Fibroblast of the aortic adventitia (primary cell): ENCODE results near the gene TCERG1L. TPM values are rescaled to one million over a fixed set of nuclear protein-coding genes. Genes with fewer than 3 reads are reported as not detected.

ENCODE experiments used
- DNase-seq: peaks from one replicate; pipeline ENCODE4 v3.0.0-alpha.2; 2010; ENCODE audit warnings: low read depth
- H3K4me3 ChIP-seq: 2 replicates; pipeline ENCODE4 v1.5.1; 2011; ENCODE audit warnings: low read depth, mild to moderate bottlenecking, control low read depth, low read length, moderate library complexity
- total RNA-seq: library from RNA; depleted of rRNA; stranded (reverse); fragments of >200 nt; gene quantifications from 2 replicates; pipeline ENCODE4 v1.2.3, GENCODE V29; 2012; ENCODE audit warnings: low replicate concordance
- TF ChIP-seq, protein P1 (sequence below): IDR thresholded peaks from 2 replicates; pipeline ENCODE4 v1.5.1; 2011; ENCODE audit warnings: mild to moderate bottlenecking, low read length, control low read depth, inconsistent platforms; ENCODE audit not compliant: insufficient read depth

Gene TCERG1L
- total RNA-seq, 1 donor: not detected

DNA sequence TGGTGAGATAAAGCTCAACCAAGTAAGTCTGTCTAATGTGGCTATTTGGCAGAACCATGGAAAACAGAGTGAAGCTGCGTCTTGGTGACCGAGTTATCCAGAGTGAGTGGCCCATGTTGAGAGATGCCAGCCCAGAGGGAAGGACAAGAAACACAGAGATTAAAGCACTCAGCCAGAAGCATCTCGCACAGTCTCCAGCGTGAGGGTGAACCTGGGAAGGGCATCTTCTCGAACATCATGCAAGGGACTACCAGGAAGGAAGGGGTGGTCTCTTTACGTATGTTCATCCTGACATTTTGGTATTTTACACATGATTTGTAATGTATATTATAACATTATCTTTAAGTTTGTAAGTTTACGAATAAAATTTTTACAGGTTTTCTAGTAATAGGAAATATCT, 146.4 kb downstream of the TCERG1L start:
- TF ChIP-seq, protein P1, sequence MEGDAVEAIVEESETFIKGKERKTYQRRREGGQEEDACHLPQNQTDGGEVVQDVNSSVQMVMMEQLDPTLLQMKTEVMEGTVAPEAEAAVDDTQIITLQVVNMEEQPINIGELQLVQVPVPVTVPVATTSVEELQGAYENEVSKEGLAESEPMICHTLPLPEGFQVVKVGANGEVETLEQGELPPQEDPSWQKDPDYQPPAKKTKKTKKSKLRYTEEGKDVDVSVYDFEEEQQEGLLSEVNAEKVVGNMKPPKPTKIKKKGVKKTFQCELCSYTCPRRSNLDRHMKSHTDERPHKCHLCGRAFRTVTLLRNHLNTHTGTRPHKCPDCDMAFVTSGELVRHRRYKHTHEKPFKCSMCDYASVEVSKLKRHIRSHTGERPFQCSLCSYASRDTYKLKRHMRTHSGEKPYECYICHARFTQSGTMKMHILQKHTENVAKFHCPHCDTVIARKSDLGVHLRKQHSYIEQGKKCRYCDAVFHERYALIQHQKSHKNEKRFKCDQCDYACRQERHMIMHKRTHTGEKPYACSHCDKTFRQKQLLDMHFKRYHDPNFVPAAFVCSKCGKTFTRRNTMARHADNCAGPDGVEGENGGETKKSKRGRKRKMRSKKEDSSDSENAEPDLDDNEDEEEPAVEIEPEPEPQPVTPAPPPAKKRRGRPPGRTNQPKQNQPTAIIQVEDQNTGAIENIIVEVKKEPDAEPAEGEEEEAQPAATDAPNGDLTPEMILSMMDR: no peak
- DNase-seq: no peak
- H3K4me3 ChIP-seq: no peak overlapping the region

DNA sequence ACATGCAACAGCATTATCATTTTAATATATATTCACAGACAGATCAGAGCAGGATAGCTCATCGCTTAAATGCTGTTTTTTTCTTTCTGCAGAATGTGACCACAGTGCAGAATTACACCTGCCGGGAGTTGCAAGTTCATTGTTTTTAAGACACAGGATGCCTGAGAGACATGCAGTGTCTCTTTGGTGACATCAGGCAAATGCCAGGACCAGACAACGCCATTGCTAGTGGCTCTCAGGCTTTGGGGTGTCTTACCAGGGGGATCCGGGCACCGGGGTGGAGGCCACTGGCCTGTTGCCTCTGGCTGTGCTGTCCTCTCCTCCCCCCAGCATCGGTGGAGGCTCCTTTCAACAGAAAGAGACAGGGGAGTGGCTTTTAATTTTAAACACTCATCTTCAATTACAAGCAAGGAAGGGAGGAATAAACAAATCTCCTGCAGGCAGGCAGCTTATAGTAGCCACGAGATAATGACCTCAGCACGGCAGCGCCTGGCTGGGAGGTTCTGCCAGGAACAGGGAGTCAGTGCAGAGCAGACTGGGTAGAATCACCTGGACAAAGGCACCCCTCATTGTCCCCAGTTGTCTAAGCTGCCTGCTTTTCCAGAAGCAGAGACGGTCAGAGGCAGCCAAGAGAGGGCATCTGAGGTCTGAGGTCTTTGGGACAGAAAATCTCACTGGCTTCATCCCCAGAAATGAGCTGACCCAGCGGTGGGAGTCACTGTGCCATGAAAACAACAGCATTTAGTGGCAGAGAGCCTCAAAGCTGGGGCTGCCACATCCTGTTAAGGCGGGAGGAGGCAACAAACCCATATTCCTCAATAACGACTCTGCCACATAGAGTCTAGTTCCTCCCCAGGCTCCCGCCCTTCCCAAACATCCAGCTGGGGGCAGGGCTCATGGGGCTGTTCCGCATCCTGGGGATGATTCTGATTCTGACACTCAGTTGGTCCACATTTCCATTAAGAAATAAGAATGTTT, 148.4 kb downstream of the TCERG1L start:
- TF ChIP-seq, protein P1: no peak
- DNase-seq: no peak
- H3K4me3 ChIP-seq: no peak overlapping the region

DNA sequence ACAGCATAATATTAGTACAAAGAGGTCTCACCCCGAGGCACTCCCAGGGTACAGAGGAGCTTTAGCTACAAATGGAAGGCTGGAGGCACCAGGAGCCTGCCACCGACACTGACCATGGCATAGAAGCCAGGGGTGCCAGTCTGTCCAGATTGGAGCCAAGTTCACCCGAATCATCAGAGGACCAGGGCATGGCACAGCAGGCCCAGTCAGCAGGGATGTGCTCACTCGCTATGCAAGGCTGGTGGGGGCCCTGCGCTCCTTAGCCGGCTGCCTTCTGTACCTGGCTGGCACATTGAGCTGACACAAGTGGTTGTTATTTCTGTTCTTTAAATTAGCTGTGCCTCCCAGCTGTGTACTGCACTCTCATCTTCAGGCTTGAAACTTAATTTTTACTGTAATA, 149.3 kb downstream of the TCERG1L start:
- no peak overlapping the region for H3K4me3 ChIP-seq
- TF ChIP-seq, protein P1: no peak
- no peak for DNase-seq

DNA sequence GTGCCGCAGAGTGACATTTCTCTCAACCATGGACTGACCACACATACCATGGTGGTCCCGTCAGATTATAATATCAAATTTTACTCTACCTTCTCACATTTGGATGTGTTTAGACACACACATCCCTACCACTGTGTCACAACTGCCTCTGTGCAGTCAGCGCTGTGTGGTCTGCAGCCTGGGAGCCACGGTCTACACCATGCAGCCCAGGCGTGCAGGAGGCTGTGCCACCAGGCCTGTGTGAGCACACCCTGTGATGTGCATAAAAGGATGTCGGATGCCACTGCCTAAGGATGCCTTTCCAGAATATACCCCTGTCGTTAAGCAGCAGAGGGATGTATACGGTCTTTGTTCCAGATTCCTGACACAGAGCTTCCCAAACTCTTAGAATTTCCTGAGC, 150.4 kb downstream of the TCERG1L start:
- TF ChIP-seq, protein P1: no peak
- no peak overlapping the region for H3K4me3 ChIP-seq
- no peak for DNase-seq

DNA sequence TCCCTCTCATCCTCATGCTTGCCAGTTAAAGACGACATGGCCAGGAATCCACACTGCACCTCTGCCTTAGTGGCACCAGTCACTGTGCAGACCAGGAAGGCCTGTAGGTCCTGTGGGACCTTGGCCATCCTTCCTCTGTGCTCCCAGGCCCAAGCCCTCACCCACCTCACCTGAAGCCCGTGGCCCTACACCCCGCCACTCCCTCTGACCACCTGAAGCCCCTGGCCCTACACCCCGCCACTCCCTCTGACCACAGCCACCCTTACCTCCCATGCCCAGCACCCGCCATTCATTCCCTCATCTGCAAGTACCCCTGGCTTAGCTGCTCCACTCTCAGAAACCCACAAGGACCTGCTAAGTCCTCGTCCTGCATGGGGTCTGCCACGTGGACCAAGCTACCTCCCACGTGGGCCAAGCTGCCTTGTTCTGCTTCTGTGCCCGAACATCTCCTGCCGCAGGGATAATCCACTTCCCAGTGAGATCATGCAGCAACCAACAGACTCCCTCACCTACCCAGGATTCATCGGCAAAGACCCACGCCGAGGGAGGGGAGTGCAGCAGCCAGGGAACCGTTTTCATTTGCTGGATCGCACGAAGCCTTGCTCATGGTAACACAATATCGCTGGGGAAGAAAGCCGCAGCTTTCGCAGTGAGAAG, 151.2 kb downstream of the TCERG1L start:
- no peak overlapping the region for H3K4me3 ChIP-seq
- DNase-seq: no peak
- TF ChIP-seq, protein P1: no peak

DNA sequence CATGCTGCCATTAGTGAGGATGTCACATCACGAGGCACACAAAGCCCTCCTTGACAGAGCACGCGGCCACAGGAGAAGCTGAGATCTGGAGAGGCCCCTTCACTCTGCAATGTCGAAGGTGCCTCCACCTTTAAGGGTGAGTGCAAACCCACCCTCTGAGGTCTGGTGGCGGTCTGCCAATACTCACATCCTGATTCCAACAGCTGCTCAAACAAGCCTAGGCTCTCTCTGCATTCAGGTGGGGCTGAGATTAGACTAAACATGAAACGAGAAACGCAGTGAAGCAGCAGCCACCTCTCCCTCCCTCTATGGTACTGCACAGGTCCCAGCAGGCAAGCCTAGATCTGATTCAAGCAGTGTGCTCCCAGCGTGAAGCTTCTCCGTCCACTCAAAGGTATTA, 151.8 kb downstream of the TCERG1L start:
- DNase-seq: no peak
- no peak overlapping the region for H3K4me3 ChIP-seq
- TF ChIP-seq, protein P1: no peak
